DND-41 (cell line): ENCODE measurements around the gene AFF4.

ENCODE experiments used
- CTCF ChIP-seq: IDR thresholded peaks from 2 replicates; pipeline ENCODE4 v1.5.1; 2012; ENCODE audit warnings: borderline replicate concordance, low read length, moderate library complexity, mild to moderate bottlenecking; ENCODE audit not compliant: poor library complexity, severe bottlenecking; ENCODE audit errors: extremely low read depth
- EZH2 ChIP-seq: IDR thresholded peaks from 3 replicates; pipeline ENCODE4 v1.6.1; 2012; ENCODE audit warnings: borderline replicate concordance, low read depth, mild to moderate bottlenecking, moderate library complexity, low read length, inconsistent platforms; ENCODE audit not compliant: severe bottlenecking

- no peak for TF ChIP-seq CTCF
- TF ChIP-seq EZH2, result no peak
These were observed 126.6 kb downstream of the AFF4 start for GRCh38 chr5:132836852-132837251.
